Hepatocyte (in vitro differentiated cells): Measurements from ENCODE around the gene H6PD.
A peak's percentile ranks its signal among the peaks of the same experiment; 100 is the strongest.

Experiments used
- EZH2 ChIP-seq: fragments of 200-600 bp; sonication (generic); IDR thresholded peaks from 2 replicates; pipeline ENCODE4 v1.6.1; 2016; ENCODE audit warnings: antibody characterized with exemption, mild to moderate bottlenecking, borderline replicate concordance
- TF ChIP-seq, protein P1 (sequence below): fragments of 200-600 bp; sonication (generic); IDR thresholded peaks from 2 replicates; pipeline ENCODE4 v1.5.1; 2016; ENCODE audit warnings: antibody characterized with exemption, mild to moderate bottlenecking; ENCODE audit not compliant: poor library complexity

GRCh38 chr1:9201401-9202239, 33.0 kb upstream of the H6PD start:
- TF ChIP-seq, protein P1, sequence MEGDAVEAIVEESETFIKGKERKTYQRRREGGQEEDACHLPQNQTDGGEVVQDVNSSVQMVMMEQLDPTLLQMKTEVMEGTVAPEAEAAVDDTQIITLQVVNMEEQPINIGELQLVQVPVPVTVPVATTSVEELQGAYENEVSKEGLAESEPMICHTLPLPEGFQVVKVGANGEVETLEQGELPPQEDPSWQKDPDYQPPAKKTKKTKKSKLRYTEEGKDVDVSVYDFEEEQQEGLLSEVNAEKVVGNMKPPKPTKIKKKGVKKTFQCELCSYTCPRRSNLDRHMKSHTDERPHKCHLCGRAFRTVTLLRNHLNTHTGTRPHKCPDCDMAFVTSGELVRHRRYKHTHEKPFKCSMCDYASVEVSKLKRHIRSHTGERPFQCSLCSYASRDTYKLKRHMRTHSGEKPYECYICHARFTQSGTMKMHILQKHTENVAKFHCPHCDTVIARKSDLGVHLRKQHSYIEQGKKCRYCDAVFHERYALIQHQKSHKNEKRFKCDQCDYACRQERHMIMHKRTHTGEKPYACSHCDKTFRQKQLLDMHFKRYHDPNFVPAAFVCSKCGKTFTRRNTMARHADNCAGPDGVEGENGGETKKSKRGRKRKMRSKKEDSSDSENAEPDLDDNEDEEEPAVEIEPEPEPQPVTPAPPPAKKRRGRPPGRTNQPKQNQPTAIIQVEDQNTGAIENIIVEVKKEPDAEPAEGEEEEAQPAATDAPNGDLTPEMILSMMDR, result no peak
- peak; percentile 20 for TF ChIP-seq EZH2
